Measurements from ENCODE around the gene GFPT1. TPM values are rescaled to one million over a fixed set of nuclear protein-coding genes. Genes with fewer than 3 reads are reported as not detected.

The GFPT1 gene
- total and polyA plus RNA-seq, 9 of the 15 experiments (the other 6 are each of a cell fraction or from before 2014, with no cell fraction given) = 6.6 to 38.3 (median 15.9) TPM

DNA sequence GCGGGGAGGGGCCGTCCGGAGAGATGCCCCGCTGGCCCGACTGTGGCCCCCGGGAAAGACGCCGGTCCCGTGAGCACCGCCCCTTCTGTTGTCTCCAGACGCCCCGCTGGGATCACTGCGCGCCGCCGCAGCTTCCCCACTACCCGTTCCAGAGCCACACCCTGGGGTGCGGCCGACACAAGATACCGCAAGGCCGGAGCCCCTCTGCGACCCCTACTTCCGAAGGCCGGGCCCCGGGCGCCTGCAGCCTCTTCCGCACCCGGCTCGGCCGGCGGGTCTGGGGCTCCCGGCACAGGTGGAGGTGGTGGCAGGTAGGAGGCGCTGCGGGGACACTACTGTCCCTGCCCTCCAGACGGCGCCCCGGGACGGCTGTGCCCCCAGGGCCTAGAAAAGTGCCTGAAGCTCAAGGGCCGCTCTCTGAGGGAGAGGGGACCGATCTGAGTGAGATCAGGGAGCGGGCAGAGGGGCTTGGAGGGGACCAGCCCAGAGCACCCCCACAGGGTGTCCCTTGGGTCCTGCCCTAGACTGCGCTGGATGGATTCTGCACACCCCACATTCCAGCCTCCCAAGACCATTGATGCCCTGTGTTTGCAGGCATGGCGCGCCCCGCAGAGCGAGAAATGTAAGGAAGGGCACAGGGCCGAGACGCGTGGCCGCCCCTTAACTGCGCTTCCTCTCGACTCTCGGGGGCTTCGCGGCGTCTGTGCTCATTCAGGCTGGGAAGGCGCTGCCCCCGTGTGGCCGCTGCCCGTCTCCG lies 80.0 kb downstream of the GFPT1 start (continued):
- TF ChIP-seq, protein P1, sequence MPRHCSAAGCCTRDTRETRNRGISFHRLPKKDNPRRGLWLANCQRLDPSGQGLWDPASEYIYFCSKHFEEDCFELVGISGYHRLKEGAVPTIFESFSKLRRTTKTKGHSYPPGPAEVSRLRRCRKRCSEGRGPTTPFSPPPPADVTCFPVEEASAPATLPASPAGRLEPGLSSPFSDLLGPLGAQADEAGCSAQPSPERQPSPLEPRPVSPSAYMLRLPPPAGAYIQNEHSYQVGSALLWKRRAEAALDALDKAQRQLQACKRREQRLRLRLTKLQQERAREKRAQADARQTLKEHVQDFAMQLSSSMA (CRISPR knock-in tag; IDR thresholded peaks at IDR 0.05) = no peak
- 0 out of 4 replicates have a peak, but pooled peaks of 1 of the 2 experiments have one; percentile 22 for TF ChIP-seq TRIM24 (IDR thresholded peaks at IDR 0.05)
- TF ChIP-seq, protein P2, sequence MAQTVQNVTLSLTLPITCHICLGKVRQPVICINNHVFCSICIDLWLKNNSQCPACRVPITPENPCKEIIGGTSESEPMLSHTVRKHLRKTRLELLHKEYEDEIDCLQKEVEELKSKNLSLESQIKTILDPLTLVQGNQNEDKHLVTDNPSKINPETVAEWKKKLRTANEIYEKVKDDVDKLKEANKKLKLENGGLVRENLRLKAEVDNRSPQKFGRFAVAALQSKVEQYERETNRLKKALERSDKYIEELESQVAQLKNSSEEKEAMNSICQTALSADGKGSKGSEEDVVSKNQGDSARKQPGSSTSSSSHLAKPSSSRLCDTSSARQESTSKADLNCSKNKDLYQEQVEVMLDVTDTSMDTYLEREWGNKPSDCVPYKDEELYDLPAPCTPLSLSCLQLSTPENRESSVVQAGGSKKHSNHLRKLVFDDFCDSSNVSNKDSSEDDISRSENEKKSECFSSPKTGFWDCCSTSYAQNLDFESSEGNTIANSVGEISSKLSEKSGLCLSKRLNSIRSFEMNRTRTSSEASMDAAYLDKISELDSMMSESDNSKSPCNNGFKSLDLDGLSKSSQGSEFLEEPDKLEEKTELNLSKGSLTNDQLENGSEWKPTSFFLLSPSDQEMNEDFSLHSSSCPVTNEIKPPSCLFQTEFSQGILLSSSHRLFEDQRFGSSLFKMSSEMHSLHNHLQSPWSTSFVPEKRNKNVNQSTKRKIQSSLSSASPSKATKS (CRISPR knock-in tag; IDR thresholded peaks at IDR 0.05) = no peak
- no peak for TF ChIP-seq SIX5 (IDR thresholded peaks at IDR 0.05; ENCODE audit: borderline replicate concordance in 1 of 2, insufficient read depth in 1 of 2, low read depth in 1 of 2, low read length in 2 of 2)
- TF ChIP-seq HDAC2 (IDR thresholded peaks at IDR 0.05) = 0 out of 2 replicates have a peak, but pooled peaks have one; percentile 32
- TF ChIP-seq, protein P3, sequence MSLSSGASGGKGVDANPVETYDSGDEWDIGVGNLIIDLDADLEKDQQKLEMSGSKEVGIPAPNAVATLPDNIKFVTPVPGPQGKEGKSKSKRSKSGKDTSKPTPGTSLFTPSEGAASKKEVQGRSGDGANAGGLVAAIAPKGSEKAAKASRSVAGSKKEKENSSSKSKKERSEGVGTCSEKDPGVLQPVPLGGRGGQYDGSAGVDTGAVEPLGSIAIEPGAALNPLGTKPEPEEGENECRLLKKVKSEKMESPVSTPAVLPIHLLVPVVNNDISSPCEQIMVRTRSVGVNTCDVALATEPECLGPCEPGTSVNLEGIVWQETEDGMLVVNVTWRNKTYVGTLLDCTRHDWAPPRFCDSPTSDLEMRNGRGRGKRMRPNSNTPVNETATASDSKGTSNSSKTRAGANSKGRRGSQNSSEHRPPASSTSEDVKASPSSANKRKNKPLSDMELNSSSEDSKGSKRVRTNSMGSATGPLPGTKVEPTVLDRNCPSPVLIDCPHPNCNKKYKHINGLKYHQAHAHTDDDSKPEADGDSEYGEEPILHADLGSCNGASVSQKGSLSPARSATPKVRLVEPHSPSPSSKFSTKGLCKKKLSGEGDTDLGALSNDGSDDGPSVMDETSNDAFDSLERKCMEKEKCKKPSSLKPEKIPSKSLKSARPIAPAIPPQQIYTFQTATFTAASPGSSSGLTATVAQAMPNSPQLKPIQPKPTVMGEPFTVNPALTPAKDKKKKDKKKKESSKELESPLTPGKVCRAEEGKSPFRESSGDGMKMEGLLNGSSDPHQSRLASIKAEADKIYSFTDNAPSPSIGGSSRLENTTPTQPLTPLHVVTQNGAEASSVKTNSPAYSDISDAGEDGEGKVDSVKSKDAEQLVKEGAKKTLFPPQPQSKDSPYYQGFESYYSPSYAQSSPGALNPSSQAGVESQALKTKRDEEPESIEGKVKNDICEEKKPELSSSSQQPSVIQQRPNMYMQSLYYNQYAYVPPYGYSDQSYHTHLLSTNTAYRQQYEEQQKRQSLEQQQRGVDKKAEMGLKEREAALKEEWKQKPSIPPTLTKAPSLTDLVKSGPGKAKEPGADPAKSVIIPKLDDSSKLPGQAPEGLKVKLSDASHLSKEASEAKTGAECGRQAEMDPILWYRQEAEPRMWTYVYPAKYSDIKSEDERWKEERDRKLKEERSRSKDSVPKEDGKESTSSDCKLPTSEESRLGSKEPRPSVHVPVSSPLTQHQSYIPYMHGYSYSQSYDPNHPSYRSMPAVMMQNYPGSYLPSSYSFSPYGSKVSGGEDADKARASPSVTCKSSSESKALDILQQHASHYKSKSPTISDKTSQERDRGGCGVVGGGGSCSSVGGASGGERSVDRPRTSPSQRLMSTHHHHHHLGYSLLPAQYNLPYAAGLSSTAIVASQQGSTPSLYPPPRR (CRISPR knock-in tag; IDR thresholded peaks at IDR 0.05; ENCODE audit: borderline replicate concordance) = no peak
- no peak for TF ChIP-seq GABPB2 (CRISPR knock-in tag; conservative IDR thresholded peaks at IDR 0.05)
- TF ChIP-seq ZNF23 (CRISPR knock-in tag; IDR thresholded peaks at IDR 0.05) = no peak
- TF ChIP-seq, protein P4, sequence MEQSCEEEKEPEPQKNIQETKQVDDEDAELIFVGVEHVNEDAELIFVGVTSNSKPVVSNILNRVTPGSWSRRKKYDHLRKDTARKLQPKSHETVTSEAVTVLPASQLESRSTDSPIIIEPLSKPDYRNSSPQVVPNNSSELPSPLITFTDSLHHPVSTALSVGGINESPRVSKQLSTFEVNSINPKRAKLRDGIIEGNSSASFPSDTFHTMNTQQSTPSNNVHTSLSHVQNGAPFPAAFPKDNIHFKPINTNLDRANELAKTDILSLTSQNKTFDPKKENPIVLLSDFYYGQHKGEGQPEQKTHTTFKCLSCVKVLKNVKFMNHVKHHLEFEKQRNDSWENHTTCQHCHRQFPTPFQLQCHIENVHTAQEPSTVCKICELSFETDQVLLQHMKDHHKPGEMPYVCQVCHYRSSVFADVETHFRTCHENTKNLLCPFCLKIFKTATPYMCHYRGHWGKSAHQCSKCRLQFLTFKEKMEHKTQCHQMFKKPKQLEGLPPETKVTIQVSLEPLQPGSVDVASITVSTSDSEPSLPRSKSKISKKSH (CRISPR knock-in tag; IDR thresholded peaks at IDR 0.05) = no peak
- TF ChIP-seq, protein P5, sequence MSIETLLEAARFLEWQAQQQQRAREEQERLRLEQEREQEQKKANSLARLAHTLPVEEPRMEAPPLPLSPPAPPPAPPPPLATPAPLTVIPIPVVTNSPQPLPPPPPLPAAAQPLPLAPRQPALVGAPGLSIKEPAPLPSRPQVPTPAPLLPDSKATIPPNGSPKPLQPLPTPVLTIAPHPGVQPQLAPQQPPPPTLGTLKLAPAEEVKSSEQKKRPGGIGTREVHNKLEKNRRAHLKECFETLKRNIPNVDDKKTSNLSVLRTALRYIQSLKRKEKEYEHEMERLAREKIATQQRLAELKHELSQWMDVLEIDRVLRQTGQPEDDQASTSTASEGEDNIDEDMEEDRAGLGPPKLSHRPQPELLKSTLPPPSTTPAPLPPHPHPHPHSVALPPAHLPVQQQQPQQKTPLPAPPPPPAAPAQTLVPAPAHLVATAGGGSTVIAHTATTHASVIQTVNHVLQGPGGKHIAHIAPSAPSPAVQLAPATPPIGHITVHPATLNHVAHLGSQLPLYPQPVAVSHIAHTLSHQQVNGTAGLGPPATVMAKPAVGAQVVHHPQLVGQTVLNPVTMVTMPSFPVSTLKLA (conservative IDR thresholded peaks at IDR 0.05) = no peak
- TF ChIP-seq, protein P6, sequence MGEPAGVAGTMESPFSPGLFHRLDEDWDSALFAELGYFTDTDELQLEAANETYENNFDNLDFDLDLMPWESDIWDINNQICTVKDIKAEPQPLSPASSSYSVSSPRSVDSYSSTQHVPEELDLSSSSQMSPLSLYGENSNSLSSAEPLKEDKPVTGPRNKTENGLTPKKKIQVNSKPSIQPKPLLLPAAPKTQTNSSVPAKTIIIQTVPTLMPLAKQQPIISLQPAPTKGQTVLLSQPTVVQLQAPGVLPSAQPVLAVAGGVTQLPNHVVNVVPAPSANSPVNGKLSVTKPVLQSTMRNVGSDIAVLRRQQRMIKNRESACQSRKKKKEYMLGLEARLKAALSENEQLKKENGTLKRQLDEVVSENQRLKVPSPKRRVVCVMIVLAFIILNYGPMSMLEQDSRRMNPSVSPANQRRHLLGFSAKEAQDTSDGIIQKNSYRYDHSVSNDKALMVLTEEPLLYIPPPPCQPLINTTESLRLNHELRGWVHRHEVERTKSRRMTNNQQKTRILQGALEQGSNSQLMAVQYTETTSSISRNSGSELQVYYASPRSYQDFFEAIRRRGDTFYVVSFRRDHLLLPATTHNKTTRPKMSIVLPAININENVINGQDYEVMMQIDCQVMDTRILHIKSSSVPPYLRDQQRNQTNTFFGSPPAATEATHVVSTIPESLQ (CRISPR knock-in tag; IDR thresholded peaks at IDR 0.05) = no peak
- 0 out of 2 replicates have a peak, but pooled peaks have one; percentile 19 for TF ChIP-seq CXXC5 (CRISPR knock-in tag; IDR thresholded peaks at IDR 0.05)
- TF ChIP-seq POU5F1 (IDR thresholded peaks at IDR 0.05; ENCODE audit: borderline replicate concordance, low read depth, low read length, partially characterized antibody) = no peak
